ENCODE results near the gene SLAMF6.

Gene SLAMF6

GRCh38 chr1:160460683-160461287, 62.3 kb downstream of the SLAMF6 start:
- no peak for DNase-seq

GRCh38 chr1:160460214-160460642, 62.8 kb downstream of the SLAMF6 start:
- no peak for DNase-seq

- DNase-seq = no peak
Measured at GRCh38 chr1:160459687-160460086, 63.4 kb downstream of the SLAMF6 start.

GRCh38 chr1:160459056-160459455, 64.0 kb downstream of the SLAMF6 start:
- no peak for DNase-seq

GRCh38 chr1:160455153-160455517, 67.9 kb downstream of the SLAMF6 start:
- DNase-seq = no peak

- no peak for DNase-seq
Measured at GRCh38 chr1:160454371-160455152, 68.5 kb downstream of the SLAMF6 start.

- DNase-seq = no peak
Measured at GRCh38 chr1:160453443-160453842, 69.6 kb downstream of the SLAMF6 start.

GRCh38 chr1:160451859-160452232, 71.2 kb downstream of the SLAMF6 start:
- no peak for DNase-seq

GRCh38 chr1:160451119-160451858, 71.8 kb downstream of the SLAMF6 start:
- no peak for DNase-seq

- no peak for DNase-seq
Measured at GRCh38 chr1:160449494-160449893, 73.6 kb downstream of the SLAMF6 start.

- no peak for DNase-seq
Measured at GRCh38 chr1:160446945-160447600, 76.0 kb downstream of the SLAMF6 start.

- no peak for DNase-seq
Measured at GRCh38 chr1:160439718-160440117, 83.3 kb downstream of the SLAMF6 start.

GRCh38 chr1:160438935-160439334, 84.1 kb downstream of the SLAMF6 start:
- DNase-seq = no peak

GRCh38 chr1:160438317-160438918, 84.6 kb downstream of the SLAMF6 start:
- no peak for DNase-seq

GRCh38 chr1:160437432-160438316, 85.4 kb downstream of the SLAMF6 start:
- DNase-seq = no peak

- no peak for DNase-seq
Measured at GRCh38 chr1:160436966-160437365, 86.1 kb downstream of the SLAMF6 start.
